GM19239 (cell line): ENCODE results near the gene FXYD3.
A peak's percentile ranks its signal among the peaks of the same experiment; 100 is the strongest.

ENCODE experiments used
- DNase-seq: peaks from one replicate; pipeline ENCODE4 v3.0.0; 2011; ENCODE audit warnings: low spot score; ENCODE audit not compliant: insufficient read length
- FAIRE-seq: peaks from 2 replicates; lab custom pipeline; 2011; peaks lifted over from hg19 to GRCh38; lab: Jason Lieb, UNC

FXYD3 gene

GRCh38 chr19:35154525-35155406 lies 39.1 kb downstream of the FXYD3 start, which contains the start of gene FXYD5:
FXYD5 (plus strand) TSS chr19:35154735; CDS start chr19:35155551, 816 bp downstream.
- FAIRE-seq (peak; percentile 91), DNase-seq (peak; percentile 57)

DNA sequence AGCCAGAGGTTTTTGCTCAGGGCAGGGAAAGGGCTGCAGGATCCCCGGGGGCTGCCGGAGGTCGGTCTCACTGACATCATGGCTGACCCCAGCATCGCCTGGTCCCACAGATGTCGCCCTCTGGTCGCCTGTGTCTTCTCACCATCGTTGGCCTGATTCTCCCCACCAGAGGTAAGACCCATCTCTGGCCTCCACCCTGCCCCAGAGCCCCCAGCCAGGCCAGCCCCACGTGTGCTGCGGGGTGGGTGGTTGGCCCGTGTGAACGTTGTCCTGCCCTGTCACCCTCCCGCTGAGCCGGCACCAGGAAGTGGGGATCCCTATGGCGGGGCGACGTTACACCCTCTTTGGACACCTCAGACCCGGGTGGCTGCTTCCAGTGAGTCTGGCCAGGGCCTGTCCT lies 39.8 kb downstream of the FXYD3 start:
- peak; percentile 28 for FAIRE-seq
- no peak for DNase-seq

- no peak for FAIRE-seq
Measured at GRCh38 chr19:35155981-35156672, 40.5 kb downstream of the FXYD3 start.

GRCh38 chr19:35156673-35157014 lies 41.0 kb downstream of the FXYD3 start:
- FAIRE-seq (no peak), DNase-seq (no peak)

More at GRCh38 chr19:35155981-35156672, 40.5 kb downstream of the FXYD3 start:
- no peak for DNase-seq

- no peak for FAIRE-seq
- DNase-seq: no peak
Measured at GRCh38 chr19:35157431-35157830, 41.8 kb downstream of the FXYD3 start.

DNA sequence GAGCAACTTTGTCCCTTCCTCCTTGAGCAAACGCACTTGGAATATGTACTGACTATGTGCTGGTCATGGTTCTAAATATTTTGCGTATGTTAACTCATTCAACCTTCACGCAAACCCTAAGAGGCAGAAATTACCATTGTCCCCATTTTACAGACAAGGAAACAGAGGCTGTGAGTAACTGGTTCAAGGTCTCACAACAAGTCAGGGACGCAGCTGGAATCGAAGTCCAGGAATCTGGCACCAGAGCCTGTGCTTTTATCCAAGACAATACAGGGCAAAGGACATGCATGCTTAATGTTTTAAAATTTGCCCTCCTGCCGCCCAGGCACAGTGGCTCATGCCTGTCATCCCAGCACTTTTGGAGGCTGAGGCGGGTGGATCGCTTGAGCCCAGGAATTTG lies 44.0 kb downstream of the FXYD3 start:
- no peak for DNase-seq
- FAIRE-seq: no peak

- no peak for DNase-seq
- peak; percentile 31 for FAIRE-seq
Measured at GRCh38 chr19:35160629-35161433, 45.2 kb downstream of the FXYD3 start.

DNA sequence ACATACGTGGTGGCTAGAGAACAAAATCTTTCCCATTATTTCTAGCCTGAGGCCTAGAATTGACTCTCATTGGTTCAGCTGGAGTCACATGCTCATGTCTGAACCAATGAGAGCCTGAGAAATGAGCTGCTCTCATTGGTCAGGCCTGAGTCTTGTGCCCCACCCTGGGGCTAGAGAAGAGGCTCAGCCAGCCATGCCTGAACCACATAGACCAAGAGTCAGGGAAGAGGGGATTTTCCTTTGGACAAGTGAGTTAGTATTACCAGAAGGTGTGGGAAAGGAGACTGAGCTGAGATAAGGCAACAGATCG lies 45.8 kb downstream of the FXYD3 start:
- FAIRE-seq (no peak), DNase-seq (no peak)

DNA sequence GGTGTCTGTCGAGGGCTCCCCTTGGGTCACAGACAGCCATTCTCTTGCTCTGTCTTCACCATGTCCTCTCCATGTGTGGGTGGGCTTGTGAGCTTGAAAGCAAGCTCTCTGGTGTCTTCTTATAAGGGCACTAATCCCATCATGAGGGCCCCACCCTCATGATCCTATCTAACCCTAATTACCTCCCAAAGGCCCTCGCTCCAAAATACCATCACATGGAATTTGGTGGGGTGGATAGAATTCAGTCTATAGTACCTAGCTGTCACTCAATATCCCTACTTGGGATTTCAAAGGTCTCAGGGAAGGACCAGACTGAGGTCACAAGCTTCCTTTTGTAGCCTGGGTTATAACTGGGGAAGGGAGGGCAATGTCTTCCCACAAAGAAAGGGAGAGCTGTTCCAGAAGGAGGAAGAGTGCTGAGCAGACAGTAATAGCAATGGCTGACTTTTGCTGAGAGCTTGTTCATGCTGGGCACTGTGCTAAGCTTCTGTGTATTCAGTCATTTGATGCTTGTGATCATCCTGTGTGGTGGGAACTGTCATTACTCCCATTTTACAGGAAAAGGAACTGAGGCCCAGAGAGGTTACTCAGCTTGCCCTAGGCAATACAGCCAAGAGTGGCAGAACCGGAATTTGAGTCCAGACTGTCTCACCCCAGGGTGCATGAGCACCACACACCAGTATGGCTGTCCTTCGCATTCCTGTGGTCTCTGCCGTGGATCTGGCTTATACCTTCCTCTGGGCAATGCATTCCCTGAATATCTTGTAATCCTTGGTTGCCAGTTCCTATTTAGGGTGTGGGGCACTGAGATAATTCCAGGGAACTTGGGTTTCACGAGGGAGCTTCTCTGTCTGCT lies 47.1 kb downstream of the FXYD3 start:
- no peak for FAIRE-seq
- DNase-seq: no peak

DNA sequence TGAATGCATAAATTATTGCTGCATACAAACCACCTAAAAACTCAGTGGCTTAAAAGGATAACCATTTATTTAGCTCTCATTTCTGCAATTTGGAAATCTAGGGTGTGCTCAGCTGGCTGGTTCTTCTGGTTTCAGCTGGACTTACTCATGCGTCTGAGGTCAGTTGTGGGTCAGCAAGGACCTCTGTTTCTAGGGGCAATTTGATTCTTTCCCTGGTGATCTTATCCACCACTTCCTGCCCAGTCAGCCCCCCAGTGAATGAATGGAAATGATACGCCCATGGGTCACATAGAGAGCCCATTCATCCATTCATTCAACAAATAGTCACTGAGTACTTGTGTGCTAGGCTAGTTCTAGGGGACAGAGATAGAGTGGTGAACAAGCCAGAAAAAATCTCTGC lies 48.8 kb downstream of the FXYD3 start:
- FAIRE-seq (no peak), DNase-seq (no peak)

DNA sequence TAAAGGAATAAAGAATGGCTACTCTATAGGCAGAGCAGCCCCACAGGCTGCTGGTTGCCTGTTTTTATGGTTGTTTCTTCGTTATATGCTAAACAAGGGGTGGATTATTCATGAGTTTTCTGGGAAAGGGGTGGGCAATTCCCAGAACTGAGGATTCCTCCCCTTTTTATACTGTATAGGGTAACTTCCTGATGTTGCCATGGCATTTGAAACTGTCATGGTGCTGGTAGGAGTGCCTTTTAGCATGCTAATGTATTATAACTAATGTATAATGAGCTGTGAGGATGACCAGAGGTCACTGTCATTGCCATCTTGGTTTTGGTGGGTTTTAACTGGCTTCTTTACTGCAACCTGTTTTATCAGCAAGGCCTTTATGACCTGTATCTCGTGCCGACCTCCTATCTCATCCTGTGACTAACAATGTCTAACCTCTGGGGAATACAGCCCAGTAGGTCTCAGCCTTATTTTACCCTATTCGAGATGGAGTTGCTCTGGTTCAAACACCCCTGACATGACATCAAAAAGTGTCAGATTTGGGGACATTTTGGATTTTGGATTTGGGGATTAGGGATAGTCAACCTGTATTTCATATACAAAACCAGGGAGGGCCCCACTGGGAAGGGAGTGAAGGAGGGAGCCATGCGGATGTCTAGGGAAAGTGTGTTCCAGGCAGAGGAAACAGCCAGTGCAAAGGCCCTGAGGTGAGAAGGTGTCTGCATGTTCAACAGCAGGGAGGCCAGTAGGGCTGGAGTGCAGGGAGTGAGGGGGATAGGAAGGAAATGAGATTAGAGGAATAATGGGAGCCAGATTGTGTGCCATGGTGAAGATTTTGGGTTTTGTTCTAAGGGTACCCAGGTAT lies 49.8 kb downstream of the FXYD3 start:
- DNase-seq (no peak), FAIRE-seq (no peak)

DNA sequence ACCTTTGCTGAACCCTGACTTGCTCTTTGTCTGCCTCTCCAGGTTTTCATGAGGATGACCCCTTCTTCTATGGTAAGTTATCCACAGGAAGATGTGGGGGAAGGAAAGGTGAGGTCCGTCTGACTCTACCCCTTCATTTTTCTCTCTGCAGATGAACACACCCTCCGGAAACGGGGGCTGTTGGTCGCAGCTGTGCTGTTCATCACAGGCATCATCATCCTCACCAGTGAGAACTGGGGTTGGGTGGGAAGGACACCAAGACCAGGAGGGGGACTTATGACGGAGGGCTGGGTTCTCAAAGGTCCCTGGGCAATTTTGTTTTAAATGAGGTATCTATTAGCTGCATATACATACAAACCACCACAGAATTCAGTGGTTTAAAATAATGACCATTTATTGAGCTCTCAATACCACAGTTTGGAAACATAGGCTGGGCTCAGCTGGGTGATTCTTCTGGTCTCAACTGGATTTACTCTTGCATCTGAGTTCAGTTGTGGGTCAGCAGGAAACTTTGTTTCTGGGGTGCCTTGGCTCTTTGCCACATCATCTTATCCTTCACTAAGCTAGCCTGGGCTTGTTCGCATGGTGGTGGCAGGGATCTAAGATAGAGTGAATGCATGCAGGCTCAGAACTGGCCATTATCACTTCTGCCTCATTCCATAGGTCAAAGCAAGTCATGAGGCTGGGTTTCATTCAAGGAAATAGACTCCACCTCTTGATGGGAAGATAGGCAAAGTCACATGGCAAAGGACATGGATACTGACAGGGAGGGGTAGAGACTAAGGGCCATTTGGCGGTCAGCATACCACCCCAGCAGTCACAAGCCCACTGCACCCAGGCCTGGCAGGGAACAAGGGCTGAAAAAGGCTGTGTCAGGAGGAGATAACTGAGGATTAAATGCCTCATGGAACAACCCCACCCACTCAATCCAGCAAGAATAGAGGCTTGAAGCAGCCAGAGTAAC lies 50.8 kb downstream of the FXYD3 start:
- FAIRE-seq (no peak), DNase-seq (no peak)

DNA sequence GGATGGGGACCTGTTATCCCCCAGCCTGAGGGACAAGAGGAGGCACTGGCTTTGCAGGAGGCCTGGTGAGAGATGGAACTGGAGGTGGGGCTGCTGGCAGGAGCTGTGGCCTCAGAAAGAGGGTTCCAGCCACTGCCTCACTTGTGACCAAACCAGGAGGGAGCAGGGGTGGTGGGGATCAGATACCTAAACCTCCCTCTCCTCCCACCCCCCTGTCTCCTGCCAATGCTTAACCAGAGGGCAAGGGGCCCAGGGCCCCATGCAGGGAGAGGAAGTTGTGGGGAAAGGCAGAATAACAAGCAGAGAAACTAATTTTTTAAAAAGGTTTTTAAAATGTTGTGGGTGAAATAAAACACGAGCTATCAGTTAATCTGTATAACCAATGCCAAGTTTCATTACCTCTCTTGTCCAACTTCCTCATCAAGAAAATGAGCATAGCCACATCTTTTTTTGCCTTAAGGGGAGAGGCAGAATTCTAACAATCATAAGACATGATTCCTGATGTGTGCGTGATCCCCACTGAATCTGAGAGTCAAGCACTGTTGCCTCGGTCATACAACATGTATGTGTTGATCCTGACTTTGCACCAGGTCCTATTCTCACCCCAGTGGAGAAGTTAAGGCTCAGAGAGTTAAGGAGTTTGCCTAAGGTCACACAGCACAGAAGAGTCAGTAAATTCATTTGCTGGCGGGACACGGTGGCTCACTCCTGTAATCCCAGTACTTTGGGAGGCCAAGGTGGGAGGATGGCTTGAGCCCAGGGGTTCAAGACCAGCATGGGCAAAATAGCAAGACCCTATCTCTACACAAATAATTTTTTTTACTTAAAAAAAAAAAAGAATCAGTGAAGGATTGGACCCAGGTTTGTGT lies 51.9 kb downstream of the FXYD3 start:
- DNase-seq (no peak), FAIRE-seq (no peak)

DNA sequence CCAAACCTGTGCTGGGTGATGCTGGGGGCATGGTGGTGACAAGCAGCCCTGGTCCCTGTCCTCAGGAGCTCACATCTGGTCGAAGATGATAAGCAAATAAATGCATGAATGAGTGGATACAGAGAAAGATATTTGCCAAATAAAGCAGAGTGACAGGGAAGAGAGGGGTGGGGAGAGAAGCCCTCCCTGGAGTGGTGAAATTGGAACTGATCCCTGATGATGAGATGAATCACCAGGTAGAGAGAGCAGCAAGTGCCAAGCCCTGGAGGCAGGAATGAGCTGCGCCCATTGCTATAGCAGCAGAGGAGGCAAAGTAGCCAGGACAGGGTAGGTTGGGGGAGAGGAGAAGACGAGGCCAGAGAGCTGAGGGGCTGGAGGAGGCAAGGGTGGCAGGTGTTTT lies 52.6 kb downstream of the FXYD3 start:
- no peak for FAIRE-seq
- no peak for DNase-seq

DNA sequence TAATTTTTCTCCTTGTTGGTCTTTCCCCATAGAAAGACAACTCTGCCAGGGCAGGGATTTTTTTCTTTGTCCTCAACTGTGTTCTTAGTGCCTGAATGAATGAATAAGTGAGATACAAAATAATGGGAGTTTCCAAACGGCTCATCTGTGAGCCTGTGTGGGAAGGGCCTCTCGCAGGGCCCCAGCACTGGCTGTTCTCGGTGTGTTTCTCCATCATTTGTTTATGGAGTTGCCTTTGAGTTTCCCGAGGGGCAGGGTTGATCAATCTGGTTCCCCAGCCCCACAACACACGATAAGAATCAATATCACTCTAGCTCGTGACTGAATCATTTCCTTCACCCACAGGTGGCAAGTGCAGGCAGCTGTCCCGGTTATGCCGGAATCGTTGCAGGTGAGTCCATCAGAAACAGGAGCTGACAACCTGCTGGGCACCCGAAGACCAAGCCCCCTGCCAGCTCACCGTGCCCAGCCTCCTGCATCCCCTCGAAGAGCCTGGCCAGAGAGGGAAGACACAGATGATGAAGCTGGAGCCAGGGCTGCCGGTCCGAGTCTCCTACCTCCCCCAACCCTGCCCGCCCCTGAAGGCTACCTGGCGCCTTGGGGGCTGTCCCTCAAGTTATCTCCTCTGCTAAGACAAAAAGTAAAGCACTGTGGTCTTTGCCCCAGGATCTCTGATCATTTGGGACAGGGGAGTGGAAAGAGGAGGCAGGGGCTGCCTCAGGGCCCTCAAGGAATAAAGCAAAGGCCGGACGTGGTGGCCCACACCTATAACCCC lies 53.8 kb downstream of the FXYD3 start:
- FAIRE-seq: no peak
- DNase-seq: no peak

DNA sequence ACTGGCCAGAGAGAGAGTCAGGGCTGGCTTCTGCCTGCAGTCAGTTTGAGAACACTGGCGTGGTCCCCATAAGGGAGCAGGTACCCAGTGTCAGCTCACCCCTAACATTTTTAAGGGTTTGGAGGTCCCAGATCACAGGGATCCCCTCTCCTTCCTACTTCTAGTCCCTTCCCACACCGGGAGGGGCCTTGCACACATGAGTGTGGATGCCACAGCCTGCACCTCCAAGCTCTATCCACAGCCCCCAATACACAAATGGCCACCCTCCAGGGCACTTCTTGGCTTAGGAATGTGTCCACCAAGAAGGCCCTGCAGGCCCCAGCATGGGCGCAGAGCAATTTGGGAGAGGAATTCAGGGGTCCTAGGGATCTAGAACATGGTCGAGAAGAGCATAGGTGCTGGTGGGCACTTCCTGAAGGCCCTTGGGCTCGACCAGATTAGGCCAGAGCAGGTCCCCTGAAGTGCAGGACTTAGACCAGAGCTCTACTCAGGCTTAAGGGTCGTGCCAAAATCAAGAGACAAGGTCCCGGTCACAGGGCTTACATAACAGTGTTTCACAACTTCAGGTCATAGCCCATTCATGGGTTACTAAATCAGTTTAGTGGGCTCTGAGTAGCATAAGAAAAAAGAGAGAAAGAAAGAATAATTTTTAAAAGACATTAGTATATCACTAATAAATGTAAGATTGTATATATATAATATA lies 54.9 kb downstream of the FXYD3 start:
- DNase-seq (no peak), FAIRE-seq (no peak)
